ENCODE results near the gene IL4I1.

IL4I1 gene

GRCh38 chr19:49855676-49856573 lies 40.8 kb downstream of the IL4I1 start:
- no peak for DNase-seq (ENCODE audit: extremely low spot score)
- TF ChIP-seq, protein P1, sequence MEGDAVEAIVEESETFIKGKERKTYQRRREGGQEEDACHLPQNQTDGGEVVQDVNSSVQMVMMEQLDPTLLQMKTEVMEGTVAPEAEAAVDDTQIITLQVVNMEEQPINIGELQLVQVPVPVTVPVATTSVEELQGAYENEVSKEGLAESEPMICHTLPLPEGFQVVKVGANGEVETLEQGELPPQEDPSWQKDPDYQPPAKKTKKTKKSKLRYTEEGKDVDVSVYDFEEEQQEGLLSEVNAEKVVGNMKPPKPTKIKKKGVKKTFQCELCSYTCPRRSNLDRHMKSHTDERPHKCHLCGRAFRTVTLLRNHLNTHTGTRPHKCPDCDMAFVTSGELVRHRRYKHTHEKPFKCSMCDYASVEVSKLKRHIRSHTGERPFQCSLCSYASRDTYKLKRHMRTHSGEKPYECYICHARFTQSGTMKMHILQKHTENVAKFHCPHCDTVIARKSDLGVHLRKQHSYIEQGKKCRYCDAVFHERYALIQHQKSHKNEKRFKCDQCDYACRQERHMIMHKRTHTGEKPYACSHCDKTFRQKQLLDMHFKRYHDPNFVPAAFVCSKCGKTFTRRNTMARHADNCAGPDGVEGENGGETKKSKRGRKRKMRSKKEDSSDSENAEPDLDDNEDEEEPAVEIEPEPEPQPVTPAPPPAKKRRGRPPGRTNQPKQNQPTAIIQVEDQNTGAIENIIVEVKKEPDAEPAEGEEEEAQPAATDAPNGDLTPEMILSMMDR (IDR thresholded peaks at IDR 0.05; ENCODE audit: control extremely low read depth, extremely low read depth, low read depth, missing control alignments), result no peak
- ChIA-PET POLR2A (no interaction called here), CTCF (no interaction called here)

DNA sequence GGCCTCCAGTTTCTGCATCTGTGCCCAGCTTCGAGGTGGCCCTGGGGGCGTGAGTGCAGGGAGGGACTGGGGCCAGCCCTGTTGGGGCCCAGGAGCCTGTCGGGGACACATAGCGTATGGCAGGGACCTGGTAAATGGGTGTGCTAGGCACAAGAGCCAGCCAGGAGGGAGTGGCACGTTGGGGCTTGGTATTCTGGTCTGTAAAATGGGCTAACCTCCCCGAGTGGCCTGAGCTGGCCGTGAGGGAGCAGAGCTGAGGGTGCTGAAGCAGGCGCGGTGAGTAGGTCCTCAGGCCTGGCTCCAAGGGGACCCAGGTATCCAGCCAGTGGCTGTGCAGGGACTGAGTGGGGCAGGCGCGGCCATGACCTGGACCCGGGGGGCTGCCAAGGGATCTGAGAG lies 41.4 kb downstream of the IL4I1 start:
- no peak for DNase-seq (ENCODE audit: extremely low spot score)
- TF ChIP-seq, protein P1 (IDR thresholded peaks at IDR 0.05; ENCODE audit: control extremely low read depth, extremely low read depth, low read depth, missing control alignments), result no peak
- ChIA-PET POLR2A (no interaction called here), CTCF (interaction anchor here (1.5 kb wide), 1 partner anchor 16 kb away, joined by 4 read pairs; no protein-coding TSS in a partner anchor)

DNA sequence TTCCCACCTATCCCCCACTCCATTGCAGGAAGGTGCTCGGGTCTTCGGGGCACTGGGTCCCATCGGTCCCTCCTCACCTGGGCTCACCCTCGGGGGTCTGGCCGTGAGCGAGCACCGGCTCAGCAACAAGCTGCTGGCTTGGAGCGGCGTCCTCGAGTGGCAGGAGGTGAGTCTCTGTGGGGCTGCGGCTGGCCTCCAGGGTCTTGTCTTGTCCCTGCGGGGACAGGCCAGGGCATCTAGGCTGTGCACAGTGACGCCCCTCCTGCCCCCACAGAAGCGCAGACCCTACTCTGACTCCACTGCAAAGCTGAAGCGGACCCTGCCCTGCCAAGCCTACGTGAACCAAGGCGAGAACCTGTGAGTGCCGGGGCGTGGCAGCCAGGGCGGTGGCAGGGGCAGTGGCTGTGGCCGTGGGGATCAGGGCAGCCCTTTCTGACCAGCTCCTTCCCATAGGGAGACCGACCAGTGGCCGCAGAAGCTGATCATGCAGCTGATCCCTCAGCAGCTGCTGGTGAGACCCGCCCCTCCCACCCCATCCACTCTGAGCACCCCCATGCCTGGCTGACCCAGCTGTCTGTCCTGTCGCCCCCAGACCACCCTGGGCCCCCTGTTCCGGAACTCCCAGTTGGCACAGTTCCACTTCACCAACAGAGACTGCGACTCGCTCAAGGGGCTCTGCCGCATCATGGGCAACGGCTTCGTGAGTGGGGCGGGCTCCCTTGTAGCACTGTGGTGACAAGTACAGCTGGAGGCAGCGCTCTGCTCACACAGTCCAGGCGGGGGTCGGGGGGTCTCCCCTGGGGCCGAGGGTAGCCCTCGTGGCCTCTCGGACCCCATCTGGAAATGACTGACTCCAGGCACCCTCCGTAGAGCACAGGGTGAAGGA lies 42.1 kb downstream of the IL4I1 start:
- POLR2A ChIA-PET, result no interaction called here
- CTCF ChIA-PET, result interaction anchor here (1.5 kb wide), 1 partner anchor 16 kb away, joined by 4 read pairs; no protein-coding TSS in a partner anchor
- TF ChIP-seq, protein P1 (IDR thresholded peaks at IDR 0.05; ENCODE audit: control extremely low read depth, extremely low read depth, low read depth, missing control alignments), result no peak
- DNase-seq (ENCODE audit: extremely low spot score), result no peak

- no peak for DNase-seq (ENCODE audit: extremely low spot score)
- CTCF ChIA-PET, result interaction anchor here (1.5 kb wide), 1 partner anchor 17 kb away, joined by 4 read pairs; no protein-coding TSS in a partner anchor
- POLR2A ChIA-PET, result interaction anchor here (0.8 kb wide), 1 partner anchor 15 kb away, joined by 3 read pairs; no protein-coding TSS in a partner anchor
- TF ChIP-seq, protein P1 (IDR thresholded peaks at IDR 0.05; ENCODE audit: control extremely low read depth, extremely low read depth, low read depth, missing control alignments), result no peak
Observed at GRCh38 chr19:49853852-49854377, 42.8 kb downstream of the IL4I1 start.

GRCh38 chr19:49852631-49853126 lies 44.0 kb downstream of the IL4I1 start:
- ChIA-PET POLR2A (no interaction called here), CTCF (no interaction called here)
- TF ChIP-seq, protein P1 (IDR thresholded peaks at IDR 0.05; ENCODE audit: control extremely low read depth, extremely low read depth, low read depth, missing control alignments), result no peak
- no peak for DNase-seq (ENCODE audit: extremely low spot score)
